Activated T-cell treated with anti-CD3 and anti-CD28 coated beads, Interleukin-2, amount 50 U/mL, for 72 hours (primary cell): ENCODE results near the gene PTPRD. TPM values are rescaled to one million over a fixed set of nuclear protein-coding genes. Genes with fewer than 3 reads are reported as not detected.

ENCODE experiments used
- ATAC-seq, 2 donors: fragments of 150-1000 bp; cut with Tn5 transposase; replicated peaks in 1 of 2; 2 replicates each; pipeline ENCODE4 v1.10.0; 2021; ENCODE audit warnings: moderate library complexity in 2 of 2, mild to moderate bottlenecking in 1 of 2
- DNase-seq, 2 donors: peaks; one replicate each; pipeline ENCODE4 v3.0.0; 2021 to 2022; ENCODE audit warnings: mixed read lengths in 1 of 2
- H3K27ac Mint-ChIP-seq: one replicate; pipeline ENCODE4 v1.8.0; 2022; ENCODE audit warnings: mild to moderate bottlenecking, moderate library complexity, mixed read lengths
- H3K27me3 Mint-ChIP-seq: one replicate; pipeline ENCODE4 v1.8.0; 2022; ENCODE audit warnings: low read depth, mixed read lengths
- H3K36me3 Mint-ChIP-seq, 2 donors: one replicate each; pipeline ENCODE4 v1.8.0; 2022; ENCODE audit warnings: mixed read lengths in 2 of 2, mild to moderate bottlenecking in 1 of 2; ENCODE audit not compliant: insufficient read depth in 2 of 2
- H3K4me1 Mint-ChIP-seq: one replicate; pipeline ENCODE4 v1.8.0; 2022; ENCODE audit warnings: low read depth, mixed read lengths
- H3K4me3 Mint-ChIP-seq, 2 donors: one replicate each; pipeline ENCODE4 v1.8.0; 2022; ENCODE audit warnings: mild to moderate bottlenecking in 2 of 2, mixed read lengths in 2 of 2, moderate library complexity in 2 of 2
- H3K9me3 Mint-ChIP-seq, 2 donors: one replicate each; pipeline ENCODE4 v1.8.0; 2022; ENCODE audit warnings: mixed read lengths in 2 of 2
- total RNA-seq, 2 donors: library from RNA; stranded (reverse); gene quantifications; one replicate each; pipeline ENCODE4 v1.2.3, GENCODE V29; 2022

The PTPRD gene
- total RNA-seq, 2 donors from 2014 or later = 0.44 TPM; not detected in 1

GRCh38 chr9:8647824-8648223 lies 1965.0 kb downstream of the PTPRD start:
- no peak overlapping the region for H3K27ac Mint-ChIP-seq
- H3K27me3 Mint-ChIP-seq = no peaks in the 10 kb centered on the region
- H3K4me1 Mint-ChIP-seq = no peaks in the 10 kb centered on the region
- no peak overlapping the region for H3K4me3 Mint-ChIP-seq
- ATAC-seq = no peak
- H3K36me3 Mint-ChIP-seq = no peaks in the 10 kb centered on the region
- H3K9me3 Mint-ChIP-seq = no peaks in the 10 kb centered on the region
- no peak for DNase-seq

- H3K9me3 Mint-ChIP-seq = no peaks in the 10 kb centered on the region
- H3K4me3 Mint-ChIP-seq = no peak overlapping the region
- ATAC-seq = no peak
- no peak overlapping the region for H3K27ac Mint-ChIP-seq
- no peaks in the 10 kb centered on the region for H3K4me1 Mint-ChIP-seq
- H3K27me3 Mint-ChIP-seq = no peaks in the 10 kb centered on the region
- DNase-seq = no peak
- H3K36me3 Mint-ChIP-seq = no peaks in the 10 kb centered on the region
These were observed 1968.2 kb downstream of the PTPRD start for GRCh38 chr9:8644571-8644970.

GRCh38 chr9:8643896-8644295 lies 1968.9 kb downstream of the PTPRD start:
- Mint-ChIP-seq H3K27ac (no peak overlapping the region), H3K4me1 (no peaks in the 10 kb centered on the region), H3K9me3 (no peaks in the 10 kb centered on the region), H3K27me3 (no peaks in the 10 kb centered on the region), H3K36me3 (no peaks in the 10 kb centered on the region), H3K4me3 (no peak overlapping the region)
- ATAC-seq (no peak), DNase-seq (no peak)

- H3K27me3 Mint-ChIP-seq = no peaks in the 10 kb centered on the region
- no peak for DNase-seq
- no peaks in the 10 kb centered on the region for H3K9me3 Mint-ChIP-seq
- no peaks in the 10 kb centered on the region for H3K36me3 Mint-ChIP-seq
- no peak overlapping the region for H3K4me3 Mint-ChIP-seq
- no peak overlapping the region for H3K27ac Mint-ChIP-seq
- H3K4me1 Mint-ChIP-seq = no peaks in the 10 kb centered on the region
- no peak for ATAC-seq
These were observed 1969.3 kb downstream of the PTPRD start for GRCh38 chr9:8643464-8643863.

GRCh38 chr9:8640761-8641160 lies 1972.0 kb downstream of the PTPRD start:
- Mint-ChIP-seq H3K27me3 (peaks cover 6% of the 10 kb centered on the region), H3K9me3 (no peaks in the 10 kb centered on the region), H3K4me3 (no peak overlapping the region), H3K36me3 (no peaks in the 10 kb centered on the region), H3K27ac (no peak overlapping the region), H3K4me1 (no peaks in the 10 kb centered on the region)
- ATAC-seq = no peak
- no peak for DNase-seq

- no peak for DNase-seq
- no peak overlapping the region for H3K4me3 Mint-ChIP-seq
- H3K4me1 Mint-ChIP-seq = no peaks in the 10 kb centered on the region
- H3K36me3 Mint-ChIP-seq = no peaks in the 10 kb centered on the region
- peaks cover 11% of the 10 kb centered on the region for H3K27me3 Mint-ChIP-seq
- no peak overlapping the region for H3K27ac Mint-ChIP-seq
- H3K9me3 Mint-ChIP-seq = no peaks in the 10 kb centered on the region
- no peak for ATAC-seq
These were observed 1975.2 kb downstream of the PTPRD start for GRCh38 chr9:8637626-8638025.

- Mint-ChIP-seq H3K4me3 (no peak overlapping the region), H3K27me3 (peaks cover 11% of the 10 kb centered on the region), H3K36me3 (no peaks in the 10 kb centered on the region), H3K9me3 (no peaks in the 10 kb centered on the region), H3K4me1 (no peaks in the 10 kb centered on the region), H3K27ac (no peak overlapping the region)
- no peak for ATAC-seq
- DNase-seq = no peak
These were observed 1979.0 kb downstream of the PTPRD start for GRCh38 chr9:8633784-8634183.

GRCh38 chr9:8632493-8632892 lies 1980.3 kb downstream of the PTPRD start:
- H3K27me3 Mint-ChIP-seq = peaks cover 11% of the 10 kb centered on the region
- ATAC-seq (no peak), DNase-seq (no peak)
- H3K4me3 Mint-ChIP-seq = no peak overlapping the region
- no peak overlapping the region for H3K27ac Mint-ChIP-seq
- no peaks in the 10 kb centered on the region for H3K36me3 Mint-ChIP-seq
- no peaks in the 10 kb centered on the region for H3K9me3 Mint-ChIP-seq
- H3K4me1 Mint-ChIP-seq = no peaks in the 10 kb centered on the region

GRCh38 chr9:8628791-8629190 lies 1984.0 kb downstream of the PTPRD start:
- H3K4me3 Mint-ChIP-seq = no peak overlapping the region
- no peaks in the 10 kb centered on the region for H3K36me3 Mint-ChIP-seq
- no peak overlapping the region for H3K27ac Mint-ChIP-seq
- no peak for DNase-seq
- H3K27me3 Mint-ChIP-seq = peaks cover 11% of the 10 kb centered on the region
- no peaks in the 10 kb centered on the region for H3K9me3 Mint-ChIP-seq
- H3K4me1 Mint-ChIP-seq = no peaks in the 10 kb centered on the region
- no peak for ATAC-seq

GRCh38 chr9:8627976-8628679 lies 1984.7 kb downstream of the PTPRD start:
- H3K27me3 Mint-ChIP-seq = peaks cover 8% of the 10 kb centered on the region
- no peak overlapping the region for H3K4me3 Mint-ChIP-seq
- H3K9me3 Mint-ChIP-seq = no peaks in the 10 kb centered on the region
- no peaks in the 10 kb centered on the region for H3K36me3 Mint-ChIP-seq
- H3K27ac Mint-ChIP-seq = no peak overlapping the region
- DNase-seq (no peak), ATAC-seq (no peak)
- no peaks in the 10 kb centered on the region for H3K4me1 Mint-ChIP-seq

GRCh38 chr9:8622871-8623270 lies 1989.9 kb downstream of the PTPRD start:
- Mint-ChIP-seq H3K27ac (no peak overlapping the region), H3K4me1 (no peaks in the 10 kb centered on the region), H3K27me3 (peaks cover 6% of the 10 kb centered on the region), H3K9me3 (no peaks in the 10 kb centered on the region), H3K4me3 (no peak overlapping the region), H3K36me3 (no peaks in the 10 kb centered on the region)
- DNase-seq (no peak), ATAC-seq (no peak)

GRCh38 chr9:8622222-8622802 lies 1990.5 kb downstream of the PTPRD start:
- Mint-ChIP-seq H3K27me3 (peaks cover 6% of the 10 kb centered on the region), H3K27ac (no peak overlapping the region), H3K9me3 (no peaks in the 10 kb centered on the region), H3K36me3 (no peaks in the 10 kb centered on the region), H3K4me1 (no peaks in the 10 kb centered on the region), H3K4me3 (no peak overlapping the region)
- no peak for DNase-seq
- ATAC-seq = no peak

- no peaks in the 10 kb centered on the region for H3K9me3 Mint-ChIP-seq
- no peak overlapping the region for H3K4me3 Mint-ChIP-seq
- no peaks in the 10 kb centered on the region for H3K27me3 Mint-ChIP-seq
- no peaks in the 10 kb centered on the region for H3K4me1 Mint-ChIP-seq
- H3K36me3 Mint-ChIP-seq = no peaks in the 10 kb centered on the region
- DNase-seq = no peak
- no peak overlapping the region for H3K27ac Mint-ChIP-seq
- no peak for ATAC-seq
These were observed 1991.4 kb downstream of the PTPRD start for GRCh38 chr9:8621416-8621815.

GRCh38 chr9:8616414-8616813 lies 1996.4 kb downstream of the PTPRD start:
- no peaks in the 10 kb centered on the region for H3K36me3 Mint-ChIP-seq
- no peak for DNase-seq
- no peaks in the 10 kb centered on the region for H3K9me3 Mint-ChIP-seq
- no peak overlapping the region for H3K4me3 Mint-ChIP-seq
- no peaks in the 10 kb centered on the region for H3K27me3 Mint-ChIP-seq
- ATAC-seq = no peak
- no peak overlapping the region for H3K27ac Mint-ChIP-seq
- no peaks in the 10 kb centered on the region for H3K4me1 Mint-ChIP-seq
